Measurements from ENCODE around the gene MRAP2.

MRAP2 gene

DNA sequence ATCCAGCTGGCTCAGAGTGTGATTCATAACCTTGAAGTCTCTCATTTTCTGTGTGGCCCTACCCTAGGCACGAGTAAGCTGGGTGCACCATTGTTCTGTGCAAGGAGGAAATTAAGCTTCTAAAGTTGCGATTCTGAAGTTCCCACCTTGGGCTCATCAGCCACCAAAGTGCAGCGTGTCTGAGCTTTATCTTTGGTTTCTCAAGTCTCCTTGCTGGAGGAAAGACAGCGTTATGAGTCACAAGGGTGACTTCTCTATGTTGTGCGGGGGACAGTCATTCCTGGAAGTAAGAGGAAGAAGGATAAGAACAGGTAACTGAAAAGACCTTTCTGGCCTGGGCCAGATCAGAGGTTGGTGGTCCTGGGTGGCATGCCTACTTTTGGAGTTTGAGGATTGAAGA is 16.8 kb downstream of the MRAP2 start:
- H2BK120ac ChIP-seq (ENCODE audit: low read depth, low read length): no peak overlapping the region
- no peak overlapping the region for H2BK15ac ChIP-seq (ENCODE audit: low read depth, poor library complexity, severe bottlenecking)
- no peak overlapping the region for H2AFZ ChIP-seq (ENCODE audit: low read depth, low read length)
- H3K27ac ChIP-seq (ENCODE audit: low read length, poor library complexity, severe bottlenecking): no peak overlapping the region
- no peaks in the 10 kb centered on the region for H3K36me3 ChIP-seq (ENCODE audit: control insufficient read depth in 1 of 2, insufficient read depth in 2 of 2, low read depth in 1 of 2, low read length in 2 of 2)
- H3K23ac ChIP-seq (ENCODE audit: low read length in 2 of 2): no peak overlapping the region
- 73% methylated on average over 5 of the region's 5 CpGs for WGBS
- no peak overlapping the region for H3K4me2 ChIP-seq (ENCODE audit: low read length, poor library complexity, severe bottlenecking)
- H3K9me3 ChIP-seq (ENCODE audit: control insufficient read depth, low read length): no peaks in the 10 kb centered on the region
- H2BK12ac ChIP-seq (ENCODE audit: low read length in 2 of 2): no peak overlapping the region
- peaks cover 0 to 3% of the 10 kb centered on the region in 2 experiments for H3K27me3 ChIP-seq (ENCODE audit: control insufficient read depth in 1 of 2, insufficient read depth in 1 of 2, low read length in 2 of 2)
- H3K9ac ChIP-seq (ENCODE audit: low read length): no peak overlapping the region
- no peaks in the 10 kb centered on the region for H3K79me1 ChIP-seq (replicated peaks; ENCODE audit: low read length, poor library complexity, severe bottlenecking)
- no peak overlapping the region for H2AK5ac ChIP-seq (ENCODE audit: low read length, severe bottlenecking)
- H3K14ac ChIP-seq (ENCODE audit: low read length in 2 of 2): no peak overlapping the region
- H2BK5ac ChIP-seq (ENCODE audit: low read depth, low read length, poor library complexity, severe bottlenecking): no peak overlapping the region
- DNase-seq: no peak
- no peak overlapping the region for H3K18ac ChIP-seq (ENCODE audit: low read depth in 1 of 2, low read length in 2 of 2)
- H4K8ac ChIP-seq (ENCODE audit: low read length): no peak overlapping the region
- H3K4me1 ChIP-seq (ENCODE audit: control insufficient read depth, insufficient read depth, low read depth, low read length): peaks cover 7% of the 10 kb centered on the region
- no peak overlapping the region for H4K91ac ChIP-seq (ENCODE audit: low read length)
- H3K4ac ChIP-seq (ENCODE audit: low read depth in 1 of 2, low read length in 2 of 2): no peak overlapping the region
- no peak overlapping the region for H3K4me3 ChIP-seq (ENCODE audit: insufficient read depth in 1 of 2, low read depth in 1 of 2, low read length in 2 of 2)

DNA sequence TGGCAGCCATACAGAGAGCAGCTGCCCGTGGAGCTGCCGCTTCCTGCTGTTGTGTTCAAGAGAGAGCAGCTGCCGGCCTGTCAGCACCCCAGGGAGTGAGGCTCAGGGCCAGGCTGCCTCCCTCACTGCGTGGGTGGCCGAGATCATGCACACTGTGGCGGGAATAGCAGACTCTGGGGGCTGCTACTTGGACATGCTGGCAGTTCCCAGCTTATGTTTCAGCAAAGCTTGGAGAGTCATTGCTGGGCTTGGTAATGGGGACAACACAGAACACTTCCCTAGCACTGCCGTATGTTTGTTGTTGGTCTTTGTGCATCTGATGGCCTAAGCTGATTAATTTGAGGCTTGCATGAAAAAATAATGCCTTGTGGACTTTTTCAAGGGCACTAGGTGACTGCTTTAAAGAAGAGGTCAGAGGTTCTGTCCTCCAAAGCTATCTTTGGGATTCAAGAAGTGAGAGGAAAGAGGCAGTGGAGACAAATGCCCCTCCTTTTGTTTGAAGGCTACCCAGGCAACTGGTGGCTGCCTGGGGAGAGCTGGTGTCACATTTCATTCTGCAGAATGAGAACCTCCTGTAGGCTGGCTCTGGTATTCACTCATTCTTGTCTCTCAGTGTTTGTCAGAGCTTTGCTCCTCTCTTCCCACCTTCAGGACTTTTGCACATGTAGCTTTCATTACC is 18.8 kb downstream of the MRAP2 start:
- H4K91ac ChIP-seq (ENCODE audit: low read length): no peak overlapping the region
- DNase-seq: no peak
- no peaks in the 10 kb centered on the region for H3K36me3 ChIP-seq (ENCODE audit: control insufficient read depth in 1 of 2, insufficient read depth in 2 of 2, low read depth in 1 of 2, low read length in 2 of 2)
- H2BK12ac ChIP-seq (ENCODE audit: low read length in 2 of 2): no peak overlapping the region
- peak overlapping the region in 1 of 2 experiments; percentile 58 for H3K4me3 ChIP-seq (ENCODE audit: insufficient read depth in 1 of 2, low read depth in 1 of 2, low read length in 2 of 2)
- H2BK15ac ChIP-seq (ENCODE audit: low read depth, poor library complexity, severe bottlenecking): no peak overlapping the region
- no peak overlapping the region for H2BK120ac ChIP-seq (ENCODE audit: low read depth, low read length)
- H3K18ac ChIP-seq (ENCODE audit: low read depth in 1 of 2, low read length in 2 of 2): peak overlapping the region in 1 of 2 experiments; percentile 29
- H3K14ac ChIP-seq (ENCODE audit: low read length in 2 of 2): no peak overlapping the region
- H3K27ac ChIP-seq (ENCODE audit: low read length, poor library complexity, severe bottlenecking): peak overlapping the region; percentile 5
- no peak overlapping the region for H4K8ac ChIP-seq (ENCODE audit: low read length)
- H3K79me1 ChIP-seq (replicated peaks; ENCODE audit: low read length, poor library complexity, severe bottlenecking): no peaks in the 10 kb centered on the region
- H3K4ac ChIP-seq (ENCODE audit: low read depth in 1 of 2, low read length in 2 of 2): no peak overlapping the region
- no peak overlapping the region for H2AFZ ChIP-seq (ENCODE audit: low read depth, low read length)
- H3K4me2 ChIP-seq (ENCODE audit: low read length, poor library complexity, severe bottlenecking): peak overlapping the region; percentile 59
- H2BK5ac ChIP-seq (ENCODE audit: low read depth, low read length, poor library complexity, severe bottlenecking): no peak overlapping the region
- peak overlapping the region; percentile 77 for H3K9ac ChIP-seq (ENCODE audit: low read length)
- no peaks in the 10 kb centered on the region for H3K9me3 ChIP-seq (ENCODE audit: control insufficient read depth, low read length)
- no peak overlapping the region for H3K23ac ChIP-seq (ENCODE audit: low read length in 2 of 2)
- 15% methylated on average over 7 of the region's 7 CpGs for WGBS
- H2AK5ac ChIP-seq (ENCODE audit: low read length, severe bottlenecking): no peak overlapping the region
- peaks cover 0 to 6% of the 10 kb centered on the region in 2 experiments for H3K27me3 ChIP-seq (ENCODE audit: control insufficient read depth in 1 of 2, insufficient read depth in 1 of 2, low read length in 2 of 2)
- H3K4me1 ChIP-seq (ENCODE audit: control insufficient read depth, insufficient read depth, low read depth, low read length): peaks cover 7% of the 10 kb centered on the region

- no peaks in the 10 kb centered on the region for H3K36me3 ChIP-seq (ENCODE audit: control insufficient read depth in 1 of 2, insufficient read depth in 2 of 2, low read depth in 1 of 2, low read length in 2 of 2)
- H3K23ac ChIP-seq (ENCODE audit: low read length in 2 of 2): no peak overlapping the region
- H3K9ac ChIP-seq (ENCODE audit: low read length): no peak overlapping the region
- no peak overlapping the region for H2BK5ac ChIP-seq (ENCODE audit: low read depth, low read length, poor library complexity, severe bottlenecking)
- H3K27me3 ChIP-seq (ENCODE audit: control insufficient read depth in 1 of 2, insufficient read depth in 1 of 2, low read length in 2 of 2): peaks cover 0 to 6% of the 10 kb centered on the region in 2 experiments
- no peak overlapping the region for H3K4me3 ChIP-seq (ENCODE audit: insufficient read depth in 1 of 2, low read depth in 1 of 2, low read length in 2 of 2)
- H3K9me3 ChIP-seq (ENCODE audit: control insufficient read depth, low read length): no peaks in the 10 kb centered on the region
- WGBS: 52% methylated on average over 6 of the region's 7 CpGs
- H3K4ac ChIP-seq (ENCODE audit: low read depth in 1 of 2, low read length in 2 of 2): no peak overlapping the region
- H4K8ac ChIP-seq (ENCODE audit: low read length): no peak overlapping the region
- H3K4me2 ChIP-seq (ENCODE audit: low read length, poor library complexity, severe bottlenecking): no peak overlapping the region
- no peak overlapping the region for H2BK12ac ChIP-seq (ENCODE audit: low read length in 2 of 2)
- H3K79me1 ChIP-seq (replicated peaks; ENCODE audit: low read length, poor library complexity, severe bottlenecking): no peaks in the 10 kb centered on the region
- H3K27ac ChIP-seq (ENCODE audit: low read length, poor library complexity, severe bottlenecking): no peak overlapping the region
- no peak overlapping the region for H3K18ac ChIP-seq (ENCODE audit: low read depth in 1 of 2, low read length in 2 of 2)
- no peak overlapping the region for H3K14ac ChIP-seq (ENCODE audit: low read length in 2 of 2)
- DNase-seq: no peak
- no peak overlapping the region for H4K91ac ChIP-seq (ENCODE audit: low read length)
- H3K4me1 ChIP-seq (ENCODE audit: control insufficient read depth, insufficient read depth, low read depth, low read length): peaks cover 7% of the 10 kb centered on the region
- H2BK120ac ChIP-seq (ENCODE audit: low read depth, low read length): no peak overlapping the region
- H2BK15ac ChIP-seq (ENCODE audit: low read depth, poor library complexity, severe bottlenecking): no peak overlapping the region
- no peak overlapping the region for H2AK5ac ChIP-seq (ENCODE audit: low read length, severe bottlenecking)
- H2AFZ ChIP-seq (ENCODE audit: low read depth, low read length): no peak overlapping the region
These were observed 19.3 kb downstream of the MRAP2 start for GRCh38 chr6:84052883-84053241.

DNA sequence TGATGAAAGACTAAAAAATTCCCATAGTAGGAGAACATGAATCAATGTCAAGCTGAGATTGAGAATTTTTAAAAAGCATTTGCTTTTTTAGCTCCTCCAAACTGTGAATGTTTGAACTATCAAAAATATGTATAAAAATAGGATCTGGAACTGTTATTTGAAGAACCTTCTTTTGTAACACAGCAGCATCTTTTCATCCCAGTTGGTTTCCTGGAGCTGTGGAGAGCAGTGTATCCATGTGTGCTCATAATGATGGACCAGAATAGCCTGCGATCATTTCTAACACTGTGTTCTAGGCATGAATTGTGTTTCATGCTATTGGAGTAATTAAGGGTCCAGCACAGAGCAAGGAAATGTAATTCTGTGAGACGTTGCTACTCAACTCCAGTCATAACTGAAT is 22.1 kb downstream of the MRAP2 start:
- H3K9me3 ChIP-seq (ENCODE audit: control insufficient read depth, low read length): no peaks in the 10 kb centered on the region
- no peak for DNase-seq
- no peak overlapping the region for H3K4me2 ChIP-seq (ENCODE audit: low read length, poor library complexity, severe bottlenecking)
- no peak overlapping the region for H3K4ac ChIP-seq (ENCODE audit: low read depth in 1 of 2, low read length in 2 of 2)
- H3K36me3 ChIP-seq (ENCODE audit: control insufficient read depth in 1 of 2, insufficient read depth in 2 of 2, low read depth in 1 of 2, low read length in 2 of 2): no peaks in the 10 kb centered on the region
- 74% methylated on average over 2 of the region's 2 CpGs for whole genome bisulfite sequencing
- no peak overlapping the region for H2BK15ac ChIP-seq (ENCODE audit: low read depth, poor library complexity, severe bottlenecking)
- H3K4me3 ChIP-seq (ENCODE audit: insufficient read depth in 1 of 2, low read depth in 1 of 2, low read length in 2 of 2): no peak overlapping the region
- H2BK5ac ChIP-seq (ENCODE audit: low read depth, low read length, poor library complexity, severe bottlenecking): no peak overlapping the region
- H3K18ac ChIP-seq (ENCODE audit: low read depth in 1 of 2, low read length in 2 of 2): no peak overlapping the region
- no peak overlapping the region for H2AK5ac ChIP-seq (ENCODE audit: low read length, severe bottlenecking)
- no peak overlapping the region for H3K23ac ChIP-seq (ENCODE audit: low read length in 2 of 2)
- H3K27ac ChIP-seq (ENCODE audit: low read length, poor library complexity, severe bottlenecking): no peak overlapping the region
- peaks cover 7% of the 10 kb centered on the region for H3K4me1 ChIP-seq (ENCODE audit: control insufficient read depth, insufficient read depth, low read depth, low read length)
- no peak overlapping the region for H3K9ac ChIP-seq (ENCODE audit: low read length)
- peaks cover 0 to 10% of the 10 kb centered on the region in 2 experiments for H3K27me3 ChIP-seq (ENCODE audit: control insufficient read depth in 1 of 2, insufficient read depth in 1 of 2, low read length in 2 of 2)
- no peak overlapping the region for H2BK120ac ChIP-seq (ENCODE audit: low read depth, low read length)
- no peak overlapping the region for H4K8ac ChIP-seq (ENCODE audit: low read length)
- H4K91ac ChIP-seq (ENCODE audit: low read length): no peak overlapping the region
- no peak overlapping the region for H3K14ac ChIP-seq (ENCODE audit: low read length in 2 of 2)
- H2AFZ ChIP-seq (ENCODE audit: low read depth, low read length): no peak overlapping the region
- H3K79me1 ChIP-seq (replicated peaks; ENCODE audit: low read length, poor library complexity, severe bottlenecking): no peaks in the 10 kb centered on the region
- H2BK12ac ChIP-seq (ENCODE audit: low read length in 2 of 2): no peak overlapping the region

Measured in mesenchymal stem cell (in vitro differentiated cells and primary cell).